Fibroblast of the aortic adventitia (primary cell): Measurements from ENCODE around the gene ATP13A2. TPM values are rescaled to one million over a fixed set of nuclear protein-coding genes. Genes with fewer than 3 reads are reported as not detected.
A peak's percentile ranks its signal among the peaks of the same experiment; 100 is the strongest.

Experiments used
- DNase-seq: peaks from one replicate; pipeline ENCODE4 v3.0.0-alpha.2; 2010; ENCODE audit warnings: low read depth
- H3K4me3 ChIP-seq: 2 replicates; pipeline ENCODE4 v1.5.1; 2011; ENCODE audit warnings: low read depth, mild to moderate bottlenecking, control low read depth, low read length, moderate library complexity
- total RNA-seq: library from RNA; depleted of rRNA; stranded (reverse); fragments of >200 nt; gene quantifications from 2 replicates; pipeline ENCODE4 v1.2.3, GENCODE V29; 2012; ENCODE audit warnings: low replicate concordance
- TF ChIP-seq, protein P1 (sequence below): IDR thresholded peaks from 2 replicates; pipeline ENCODE4 v1.5.1; 2011; ENCODE audit warnings: mild to moderate bottlenecking, low read length, control low read depth, inconsistent platforms; ENCODE audit not compliant: insufficient read depth

ATP13A2 gene
- total RNA-seq, 1 donor: 18.4 TPM

- TF ChIP-seq, protein P1, sequence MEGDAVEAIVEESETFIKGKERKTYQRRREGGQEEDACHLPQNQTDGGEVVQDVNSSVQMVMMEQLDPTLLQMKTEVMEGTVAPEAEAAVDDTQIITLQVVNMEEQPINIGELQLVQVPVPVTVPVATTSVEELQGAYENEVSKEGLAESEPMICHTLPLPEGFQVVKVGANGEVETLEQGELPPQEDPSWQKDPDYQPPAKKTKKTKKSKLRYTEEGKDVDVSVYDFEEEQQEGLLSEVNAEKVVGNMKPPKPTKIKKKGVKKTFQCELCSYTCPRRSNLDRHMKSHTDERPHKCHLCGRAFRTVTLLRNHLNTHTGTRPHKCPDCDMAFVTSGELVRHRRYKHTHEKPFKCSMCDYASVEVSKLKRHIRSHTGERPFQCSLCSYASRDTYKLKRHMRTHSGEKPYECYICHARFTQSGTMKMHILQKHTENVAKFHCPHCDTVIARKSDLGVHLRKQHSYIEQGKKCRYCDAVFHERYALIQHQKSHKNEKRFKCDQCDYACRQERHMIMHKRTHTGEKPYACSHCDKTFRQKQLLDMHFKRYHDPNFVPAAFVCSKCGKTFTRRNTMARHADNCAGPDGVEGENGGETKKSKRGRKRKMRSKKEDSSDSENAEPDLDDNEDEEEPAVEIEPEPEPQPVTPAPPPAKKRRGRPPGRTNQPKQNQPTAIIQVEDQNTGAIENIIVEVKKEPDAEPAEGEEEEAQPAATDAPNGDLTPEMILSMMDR: no peak
- no peak for DNase-seq
- no peak overlapping the region for H3K4me3 ChIP-seq
These were observed 11.8 kb upstream of the ATP13A2 start for GRCh38 chr1:17023573-17023972.

DNA sequence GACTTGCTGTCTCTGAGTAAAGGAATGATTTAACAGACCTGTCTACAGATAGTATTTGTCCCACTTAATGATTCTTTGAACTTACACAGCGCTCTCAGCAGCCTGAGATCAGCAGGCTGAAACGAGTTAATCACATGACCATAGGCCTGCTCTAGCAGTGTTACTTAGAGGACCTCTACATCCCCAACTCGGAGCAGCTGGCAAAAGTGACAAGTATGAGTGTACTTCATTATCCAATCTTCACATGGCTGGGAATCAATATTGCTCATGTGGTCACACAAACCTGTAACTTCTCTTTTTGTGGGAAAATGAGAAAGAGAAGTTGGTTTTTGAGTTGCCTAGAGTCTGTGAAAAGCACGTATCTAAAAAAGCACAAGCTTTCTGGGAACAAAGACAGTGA lies 11.4 kb upstream of the ATP13A2 start:
- H3K4me3 ChIP-seq: no peak overlapping the region
- no peak for DNase-seq
- TF ChIP-seq, protein P1: no peak

DNA sequence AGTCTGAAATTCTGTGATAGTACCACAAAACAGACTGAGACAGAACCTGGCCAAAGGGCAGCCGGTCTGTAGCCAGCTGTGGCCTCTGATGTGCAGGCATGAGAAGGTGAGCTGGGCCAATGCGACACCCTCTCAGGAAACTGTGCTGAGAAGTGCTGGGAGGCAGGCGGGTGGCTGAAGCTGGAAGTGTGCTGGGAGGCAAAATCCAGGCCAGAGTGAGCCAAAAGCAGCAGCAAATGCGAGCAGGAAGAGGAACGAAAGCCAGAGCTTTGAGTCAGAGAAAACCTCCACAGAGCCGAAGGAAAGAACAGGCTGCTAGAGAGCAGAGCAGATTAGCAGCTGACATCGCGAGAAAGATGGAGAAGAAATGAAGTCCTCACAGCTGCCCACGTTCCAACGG lies 10.2 kb upstream of the ATP13A2 start:
- DNase-seq: no peak
- TF ChIP-seq, protein P1: no peak
- H3K4me3 ChIP-seq: no peak overlapping the region

GRCh38 chr1:17020502-17020901 lies 8.8 kb upstream of the ATP13A2 start:
- no peak for DNase-seq
- TF ChIP-seq, protein P1: no peak
- no peak overlapping the region for H3K4me3 ChIP-seq

GRCh38 chr1:17018849-17019248 lies 7.1 kb upstream of the ATP13A2 start:
- no peak for DNase-seq
- TF ChIP-seq, protein P1: no peak
- H3K4me3 ChIP-seq: no peak overlapping the region

GRCh38 chr1:17017435-17017834 lies 5.7 kb upstream of the ATP13A2 start:
- TF ChIP-seq, protein P1: no peak
- H3K4me3 ChIP-seq: no peak overlapping the region
- DNase-seq: no peak

DNA sequence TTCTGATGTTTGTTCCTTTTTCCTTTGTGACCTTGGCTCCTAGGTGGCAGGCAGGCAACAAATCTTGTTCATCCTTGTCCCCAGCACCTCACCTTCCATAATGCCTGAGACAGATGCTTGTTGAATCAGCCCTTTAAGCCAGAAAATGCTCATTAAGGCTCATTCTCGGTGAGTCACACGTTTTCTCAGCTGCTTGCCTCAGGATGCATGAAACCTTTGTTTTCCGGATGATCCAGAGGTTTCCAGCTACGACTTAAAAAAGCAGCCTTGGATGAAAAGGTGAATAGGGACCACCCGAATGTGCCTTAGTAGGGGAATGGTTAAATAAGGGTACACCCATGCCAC lies 4.6 kb upstream of the ATP13A2 start:
- DNase-seq: peak; percentile 41
- no peak overlapping the region for H3K4me3 ChIP-seq
- TF ChIP-seq, protein P1: no peak
